Hepatocyte (in vitro differentiated cells): ENCODE measurements around the gene SPCS1. TPM values are rescaled to one million over a fixed set of nuclear protein-coding genes. Genes with fewer than 3 reads are reported as not detected.

Experiments used
- DNase-seq: peaks from one replicate; pipeline ENCODE4 v3.0.0-alpha.2; 2016; ENCODE audit warnings: low spot score
- H2AFZ ChIP-seq: fragments of 200-600 bp; sonication (generic); 2 replicates; pipeline ENCODE4 v1.6.0; 2016; ENCODE audit warnings: antibody characterized with exemption, mild to moderate bottlenecking
- H3K27ac ChIP-seq: fragments of 200-600 bp; sonication (generic); 2 replicates; pipeline ENCODE4 v1.5.1; 2016; ENCODE audit warnings: mild to moderate bottlenecking
- H3K27me3 ChIP-seq: fragments of 200-600 bp; sonication (generic); 2 replicates; pipeline ENCODE4 v1.6.1; 2016
- H3K36me3 ChIP-seq: fragments of 200-600 bp; sonication (generic); replicated peaks from 2 replicates; pipeline ENCODE4 v1.5.1; 2016; ENCODE audit warnings: low read depth; ENCODE audit not compliant: insufficient read depth
- H3K4me1 ChIP-seq: fragments of 200-600 bp; sonication (generic); 2 replicates; pipeline ENCODE4 v1.5.1; 2016; ENCODE audit warnings: mild to moderate bottlenecking, moderate library complexity; ENCODE audit not compliant: insufficient read depth
- H3K4me2 ChIP-seq: fragments of 200-600 bp; sonication (generic); 2 replicates; pipeline ENCODE4 v1.6.0; 2016
- H3K4me3 ChIP-seq: fragments of 200-600 bp; sonication (generic); 2 replicates; pipeline ENCODE4 v1.5.1; 2016; ENCODE audit warnings: mild to moderate bottlenecking
- H3K79me2 ChIP-seq: fragments of 200-600 bp; sonication (generic); 2 replicates; pipeline ENCODE4 v1.6.0; 2017; ENCODE audit warnings: mild to moderate bottlenecking
- H3K9me2 ChIP-seq: fragments of 200-600 bp; sonication (generic); replicated peaks from 2 replicates; pipeline ENCODE4 v1.6.0; 2017; ENCODE audit warnings: mild to moderate bottlenecking; ENCODE audit not compliant: insufficient read depth
- H3K9me3 ChIP-seq: fragments of 200-600 bp; sonication (generic); 2 replicates; pipeline ENCODE4 v1.5.1; 2016; ENCODE audit warnings: low read depth, mild to moderate bottlenecking
- H4K20me1 ChIP-seq: fragments of 200-600 bp; sonication (generic); 2 replicates; pipeline ENCODE4 v1.6.0; 2016; ENCODE audit warnings: mild to moderate bottlenecking; ENCODE audit not compliant: insufficient read depth, poor library complexity, severe bottlenecking
- EZH2 ChIP-seq: fragments of 200-600 bp; sonication (generic); IDR thresholded peaks from 2 replicates; pipeline ENCODE4 v1.6.1; 2016; ENCODE audit warnings: antibody characterized with exemption, mild to moderate bottlenecking, borderline replicate concordance
- EZH2phosphoT487 ChIP-seq: fragments of 200-600 bp; sonication (generic); IDR thresholded peaks from one replicate; pipeline ENCODE4 v1.6.1; 2018; ENCODE audit warnings: antibody characterized with exemption, mild to moderate bottlenecking, low read depth, moderate library complexity; ENCODE audit not compliant: unreplicated experiment, severe bottlenecking
- WGBS: methylation state at CpG from one replicate; pipeline ENCODE4 v1.1.6; 2016; ENCODE audit warnings: low lambda C conversion rate; ENCODE audit errors: missing lambda C conversion rate; 5-methylcytosine and 5-hydroxymethylcytosine counted together
- polyA plus RNA-seq: library from polyadenylated mRNA; unstranded; fragments of >200 nt; fragmentation: Nextera tagmentation; extraction: Ambion mirVana; gene quantifications from 2 replicates; pipeline ENCODE4 v1.2.1, GENCODE V29; 2016
- total RNA-seq: library from RNA; depleted of rRNA; stranded (reverse); fragments of >200 nt; gene quantifications from 2 replicates; pipeline ENCODE4 v1.2.3, GENCODE V29; 2014
- TF ChIP-seq, protein P1 (sequence below): fragments of 200-600 bp; sonication (generic); IDR thresholded peaks from 2 replicates; pipeline ENCODE4 v1.5.1; 2016; ENCODE audit warnings: antibody characterized with exemption, mild to moderate bottlenecking; ENCODE audit not compliant: poor library complexity

Gene SPCS1
- total and polyA plus RNA-seq, 2 experiments from 2014 or later: 158 to 219 TPM

GRCh38 chr3:52730681-52731080, 24.8 kb downstream of the SPCS1 start:
- no peak for DNase-seq
- Histone ChIP-seq H3K9me2 (no peaks in the 10 kb centered on the region), H3K4me1 (no peaks in the 10 kb centered on the region), H2AFZ (no peak overlapping the region), H3K36me3 (no peaks in the 10 kb centered on the region), H3K9me3 (no peaks in the 10 kb centered on the region), H3K79me2 (no peaks in the 10 kb centered on the region), H3K27ac (no peak overlapping the region), H3K4me2 (no peak overlapping the region), H3K27me3 (no peaks in the 10 kb centered on the region), H3K4me3 (no peak overlapping the region), H4K20me1 (no peaks in the 10 kb centered on the region)
- no peak for TF ChIP-seq EZH2phosphoT487
- no peak for TF ChIP-seq EZH2
- TF ChIP-seq, protein P1, sequence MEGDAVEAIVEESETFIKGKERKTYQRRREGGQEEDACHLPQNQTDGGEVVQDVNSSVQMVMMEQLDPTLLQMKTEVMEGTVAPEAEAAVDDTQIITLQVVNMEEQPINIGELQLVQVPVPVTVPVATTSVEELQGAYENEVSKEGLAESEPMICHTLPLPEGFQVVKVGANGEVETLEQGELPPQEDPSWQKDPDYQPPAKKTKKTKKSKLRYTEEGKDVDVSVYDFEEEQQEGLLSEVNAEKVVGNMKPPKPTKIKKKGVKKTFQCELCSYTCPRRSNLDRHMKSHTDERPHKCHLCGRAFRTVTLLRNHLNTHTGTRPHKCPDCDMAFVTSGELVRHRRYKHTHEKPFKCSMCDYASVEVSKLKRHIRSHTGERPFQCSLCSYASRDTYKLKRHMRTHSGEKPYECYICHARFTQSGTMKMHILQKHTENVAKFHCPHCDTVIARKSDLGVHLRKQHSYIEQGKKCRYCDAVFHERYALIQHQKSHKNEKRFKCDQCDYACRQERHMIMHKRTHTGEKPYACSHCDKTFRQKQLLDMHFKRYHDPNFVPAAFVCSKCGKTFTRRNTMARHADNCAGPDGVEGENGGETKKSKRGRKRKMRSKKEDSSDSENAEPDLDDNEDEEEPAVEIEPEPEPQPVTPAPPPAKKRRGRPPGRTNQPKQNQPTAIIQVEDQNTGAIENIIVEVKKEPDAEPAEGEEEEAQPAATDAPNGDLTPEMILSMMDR: no peak

- DNase-seq: no peak
- no peak overlapping the region for H2AFZ ChIP-seq
- H3K27me3 ChIP-seq: no peaks in the 10 kb centered on the region
- WGBS: 96% methylated on average over 14 of the region's 14 CpGs
- H3K9me3 ChIP-seq: no peaks in the 10 kb centered on the region
- no peaks in the 10 kb centered on the region for H4K20me1 ChIP-seq
- no peaks in the 10 kb centered on the region for H3K9me2 ChIP-seq
- no peak overlapping the region for H3K27ac ChIP-seq
- TF ChIP-seq, protein P1: no peak
- TF ChIP-seq EZH2: no peak
- TF ChIP-seq EZH2phosphoT487: no peak
- no peaks in the 10 kb centered on the region for H3K36me3 ChIP-seq
- H3K79me2 ChIP-seq: no peaks in the 10 kb centered on the region
- no peaks in the 10 kb centered on the region for H3K4me1 ChIP-seq
- H3K4me2 ChIP-seq: no peak overlapping the region
- H3K4me3 ChIP-seq: no peak overlapping the region
Measured at GRCh38 chr3:52731590-52731989, 25.7 kb downstream of the SPCS1 start.

GRCh38 chr3:52733256-52733891, 27.5 kb downstream of the SPCS1 start:
- Histone ChIP-seq H3K9me3 (no peaks in the 10 kb centered on the region), H3K27me3 (no peaks in the 10 kb centered on the region), H3K36me3 (no peaks in the 10 kb centered on the region), H4K20me1 (no peaks in the 10 kb centered on the region), H3K4me3 (no peak overlapping the region), H3K79me2 (no peaks in the 10 kb centered on the region), H3K4me2 (no peak overlapping the region), H2AFZ (no peak overlapping the region), H3K9me2 (no peaks in the 10 kb centered on the region), H3K4me1 (no peaks in the 10 kb centered on the region), H3K27ac (no peak overlapping the region)
- WGBS: 97% methylated on average over 10 of the region's 10 CpGs
- TF ChIP-seq EZH2phosphoT487 (no peak), EZH2 (no peak)
- TF ChIP-seq, protein P1: no peak
- no peak for DNase-seq

DNA sequence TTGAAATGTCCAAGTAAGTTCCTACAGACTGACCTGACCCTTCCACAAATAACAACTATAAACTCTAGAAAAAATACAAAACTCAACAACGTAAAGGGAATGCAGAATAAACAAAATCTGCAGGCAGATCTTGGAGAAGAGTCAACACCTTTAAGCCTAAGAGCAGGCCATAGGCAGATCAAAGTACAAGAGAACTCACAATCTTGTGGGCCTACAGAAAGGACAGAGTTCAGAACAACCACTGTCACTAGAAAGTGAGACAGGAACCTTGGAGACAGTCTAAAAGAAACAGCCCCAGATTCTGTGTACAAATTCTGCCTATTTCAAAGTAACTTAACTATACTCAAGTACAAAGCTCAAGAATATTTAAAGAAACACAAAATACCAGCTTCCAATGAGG, 33.8 kb downstream of the SPCS1 start:
- Histone ChIP-seq H3K27ac (peak overlapping the region; percentile 38), H3K36me3 (no peaks in the 10 kb centered on the region)

More for the DNA sequence above, 33.8 kb downstream of the SPCS1 start:
- no peaks in the 10 kb centered on the region for H3K9me2 ChIP-seq
- WGBS: 74% methylated on average over 1 of the region's 1 CpG
- H2AFZ ChIP-seq: no peak overlapping the region
- TF ChIP-seq EZH2 (no peak), EZH2phosphoT487 (no peak)
- TF ChIP-seq, protein P1: no peak
- H3K27me3 ChIP-seq: no peaks in the 10 kb centered on the region
- no peak overlapping the region for H3K4me3 ChIP-seq
- H3K4me1 ChIP-seq: peaks cover 4% of the 10 kb centered on the region
- H3K79me2 ChIP-seq: no peaks in the 10 kb centered on the region
- H4K20me1 ChIP-seq: no peaks in the 10 kb centered on the region
- H3K9me3 ChIP-seq: no peaks in the 10 kb centered on the region
- peak overlapping the region; percentile 31 for H3K4me2 ChIP-seq
- peak; percentile 32 for DNase-seq
